Heart left ventricle (tissue), 16 donors: ENCODE data around the gene FAM53B. TPM values are rescaled to one million over a fixed set of nuclear protein-coding genes. Genes with fewer than 3 reads are reported as not detected.

Source experiments
- ATAC-seq, 4 donors: fragments of 200-7000 bp; cut with Tn5 transposase; one replicate each; pipeline ENCODE4 v1.9.1; 2020 to 2022; ENCODE audit warnings: moderate library complexity in 4 of 4, mild to moderate bottlenecking in 3 of 4, moderate number of reproducible peaks in 1 of 4
- DNase-seq, 5 donors: peaks; one replicate each; pipeline ENCODE4 v3.0.0-alpha.2; 2020
- H3K27ac ChIP-seq, 12 donors: fragments of 200-600 bp; sonication (generic) in 4 of 12; one replicate each; pipeline versions ENCODE4 v1.5.0 to v1.8.0; 2016 to 2022; ENCODE audit warnings: mild to moderate bottlenecking in 2 of 12
- H3K27me3 ChIP-seq, 9 donors: fragments of 200-600 bp; sonication (generic) in 2 of 9; one replicate each; pipeline versions ENCODE4 v1.5.1 to v1.8.0; 2016 to 2022; ENCODE audit warnings: mild to moderate bottlenecking in 3 of 9
- H3K36me3 ChIP-seq, 9 donors: fragments of 200-600 bp; sonication (generic) in 2 of 9; one replicate each; pipeline versions ENCODE4 v1.5.0 to v1.8.0; 2018 to 2022; ENCODE audit warnings: mild to moderate bottlenecking in 2 of 9
- H3K4me1 ChIP-seq, 12 donors: fragments of 200-600 bp; sonication (generic) in 4 of 12; one replicate each; pipeline versions ENCODE4 v1.5.0 to v1.8.0; 2016 to 2022; ENCODE audit warnings: mild to moderate bottlenecking in 3 of 12
- H3K4me3 ChIP-seq, 12 donors: fragments of 200-600 bp; sonication (generic) in 4 of 12; one replicate each; pipeline versions ENCODE4 v1.5.0 to v1.8.0; 2017 to 2022; ENCODE audit warnings: mild to moderate bottlenecking in 9 of 12, moderate library complexity in 4 of 12
- H3K9me3 ChIP-seq, 12 donors: fragments of 200-600 bp; sonication (generic) in 4 of 12; one replicate each; pipeline versions ENCODE4 v1.5.0 to v1.8.0; 2016 to 2022; ENCODE audit warnings: mild to moderate bottlenecking in 1 of 12
- POLR2A ChIP-seq, 2 donors: fragments of 450-650 bp; IDR thresholded peaks; one replicate each; pipeline ENCODE4 v1.6.1; 2017; ENCODE audit warnings: antibody characterized with exemption in 2 of 2, mild to moderate bottlenecking in 2 of 2, moderate library complexity in 2 of 2
- WGBS, 4 donors: extraction: QIAGEN DNeasy Blood & Tissue Kit in 2 of 4; methylation state at CpG; one replicate each; pipeline versions ENCODE4 v1.1.5 to v1.1.7; 2013 to 2018; 5-methylcytosine and 5-hydroxymethylcytosine counted together
- intact Hi-C, 10 donors: fragments of 100-400 bp; cut with DNase I; formaldehyde crosslinking; loops; one replicate each; pipeline versions ENCODE4 v1.11.1 to v1.14.2; 2022
- polyA plus RNA-seq, 2 donors: library from polyadenylated mRNA; stranded (reverse); fragments of 200-250 nt; gene quantifications; one replicate each; pipeline ENCODE4 v1.2.3, GENCODE V29; 2013
- total RNA-seq, 9 donors: library from RNA; depleted of rRNA in 2 of 9; stranded (reverse); fragments of >200 nt in 2 of 9; fragmentation: NEBNext Ultra II Directional in 3 of 9; extraction: Animal tissue kit (Norgen Biotek cat#: 25700) in 3 of 9; gene quantifications; one replicate each; pipeline versions ENCODE4 v1.1.0 to v1.2.4, GENCODE V29; 2016 to 2023
- TF ChIP-seq, protein P1 (sequence below), 12 donors: fragments of 200-600 bp; sonication (generic) in 4 of 12; IDR thresholded peaks; one replicate each; pipeline versions ENCODE4 v1.5.0 to v1.8.0; 2018 to 2022; ENCODE audit warnings: antibody characterized with exemption in 12 of 12, mild to moderate bottlenecking in 5 of 12
- donor health status: ischemic (EF 13 %, LVEDD 7.1; RV severe dilation, severe dysfunction).
- donor health status: healthy with polysubstance abuse.
- donor health status: DM: no; HTN: yes; CAD: no.
- donor health status: DM: no; HTN: no; CAD: no.
- donor health status: ischemic (EF 25% LVEDD 6.9; RV normal size, moderate dysfunction).
- donor health status: ischemic (EF 25% LVEDD 5.7; RV mildly dilated, moderate dysfunction).
- donor health status: healthy.
- donor health status: DM: yes; HTN: yes; CAD: no.
- donor health status: ischemic (EF 35%, LVEDD 5.7; RV mildly dilated, moderate dysfunction).
- donor health status: nonischemic (EF 11% LVEDD 7.7; RV severe dilation, severe dysfunction).
- donor health status: DM: yes; HTN: yes; CAD: no.
- donor health status: PGD.
- donor health status: ischemic (EF 29% LVEDD 5.4; RV normal size, mild dysfunction).
- donor health status: nonischemic (EF 23%, LVEDD 6.1; RV moderate dilation, normal function).

The FAM53B gene
- total and polyA plus RNA-seq, 11 donors = 23.7 to 57.7 (median 35.5) TPM

DNA sequence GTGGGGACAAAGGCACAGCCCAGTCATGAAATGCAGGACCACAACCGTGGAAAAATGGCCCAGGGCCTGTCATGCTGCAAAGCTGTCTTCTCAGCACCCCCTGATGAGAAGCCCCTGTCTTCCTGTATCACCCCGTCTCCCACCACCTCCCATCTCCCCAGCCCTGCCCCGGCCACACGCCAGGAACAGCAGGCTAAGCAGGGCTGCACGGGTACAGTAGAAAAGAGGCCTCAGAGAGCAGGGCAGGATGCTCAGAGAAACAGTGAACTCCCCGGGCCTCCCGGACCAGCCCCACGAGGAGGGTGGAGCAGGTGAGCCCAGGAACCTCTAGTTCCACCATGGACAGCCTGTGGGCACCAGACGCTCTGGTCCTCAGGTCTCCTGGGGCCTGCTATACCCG is 77.7 kb downstream of the FAM53B start:
- no peaks in the 10 kb centered on the region for H3K9me3 ChIP-seq
- intact Hi-C loops = no loop called here
- no peaks in the 10 kb centered on the region for H3K27me3 ChIP-seq
- peaks cover 15 to 95% (median 63%) of the 10 kb centered on the region in 12 donors for H3K4me1 ChIP-seq
- peaks cover 0 to 36% (median 0%) of the 10 kb centered on the region in 9 donors for H3K36me3 ChIP-seq
- H3K27ac ChIP-seq = peak overlapping the region in 3 of 12 donors; percentile 1 to 74 (median 17)
- 72 to 88% (median 80%) methylated on average over 1 to 10 of the region's 10 CpGs for WGBS, 4 donors
- ATAC-seq = no peak
- no peak overlapping the region for H3K4me3 ChIP-seq
- no peak for TF ChIP-seq POLR2A (IDR thresholded peaks at IDR 0.05)
- TF ChIP-seq, protein P1, sequence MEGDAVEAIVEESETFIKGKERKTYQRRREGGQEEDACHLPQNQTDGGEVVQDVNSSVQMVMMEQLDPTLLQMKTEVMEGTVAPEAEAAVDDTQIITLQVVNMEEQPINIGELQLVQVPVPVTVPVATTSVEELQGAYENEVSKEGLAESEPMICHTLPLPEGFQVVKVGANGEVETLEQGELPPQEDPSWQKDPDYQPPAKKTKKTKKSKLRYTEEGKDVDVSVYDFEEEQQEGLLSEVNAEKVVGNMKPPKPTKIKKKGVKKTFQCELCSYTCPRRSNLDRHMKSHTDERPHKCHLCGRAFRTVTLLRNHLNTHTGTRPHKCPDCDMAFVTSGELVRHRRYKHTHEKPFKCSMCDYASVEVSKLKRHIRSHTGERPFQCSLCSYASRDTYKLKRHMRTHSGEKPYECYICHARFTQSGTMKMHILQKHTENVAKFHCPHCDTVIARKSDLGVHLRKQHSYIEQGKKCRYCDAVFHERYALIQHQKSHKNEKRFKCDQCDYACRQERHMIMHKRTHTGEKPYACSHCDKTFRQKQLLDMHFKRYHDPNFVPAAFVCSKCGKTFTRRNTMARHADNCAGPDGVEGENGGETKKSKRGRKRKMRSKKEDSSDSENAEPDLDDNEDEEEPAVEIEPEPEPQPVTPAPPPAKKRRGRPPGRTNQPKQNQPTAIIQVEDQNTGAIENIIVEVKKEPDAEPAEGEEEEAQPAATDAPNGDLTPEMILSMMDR (IDR thresholded peaks at IDR 0.05) = no peak
- DNase-seq = peak in 1 of 5 donors; percentile 34

DNA sequence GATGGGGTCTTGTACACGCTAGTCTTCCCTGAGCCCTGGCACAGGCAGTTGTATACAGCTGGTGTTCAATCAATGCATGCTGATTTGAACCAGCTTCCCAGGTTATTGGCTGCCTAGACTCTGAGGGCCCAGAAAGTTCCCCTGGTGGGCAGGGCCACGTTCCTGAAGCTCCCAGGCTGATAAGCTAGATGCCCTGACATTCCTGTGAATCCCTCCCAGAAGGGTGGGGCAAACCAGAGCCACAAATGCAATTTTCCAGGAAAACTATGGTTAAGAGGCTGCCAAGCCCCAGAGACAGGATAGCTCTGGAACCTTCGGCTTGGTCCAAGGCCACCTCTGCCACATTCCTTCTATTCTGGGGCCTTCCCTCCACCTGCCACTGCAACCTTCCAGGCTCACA is 78.2 kb downstream of the FAM53B start:
- DNase-seq (no peak), ATAC-seq (no peak)
- Histone ChIP-seq H3K27ac (peak overlapping the region in 3 of 12 donors; percentile 1 to 74 (median 17)), H3K9me3 (no peaks in the 10 kb centered on the region), H3K27me3 (no peaks in the 10 kb centered on the region), H3K4me3 (no peak overlapping the region), H3K36me3 (peaks cover 0 to 36% (median 0%) of the 10 kb centered on the region in 9 donors), H3K4me1 (peaks cover 13 to 92% (median 58%) of the 10 kb centered on the region in 12 donors)
- WGBS, 4 donors = 40 to 58% (median 51%) methylated on average over 3 of the region's 3 CpGs
- intact Hi-C loops = no loop called here
- TF ChIP-seq, protein P1 (IDR thresholded peaks at IDR 0.05) = no peak
- TF ChIP-seq POLR2A (IDR thresholded peaks at IDR 0.05) = no peak

DNA sequence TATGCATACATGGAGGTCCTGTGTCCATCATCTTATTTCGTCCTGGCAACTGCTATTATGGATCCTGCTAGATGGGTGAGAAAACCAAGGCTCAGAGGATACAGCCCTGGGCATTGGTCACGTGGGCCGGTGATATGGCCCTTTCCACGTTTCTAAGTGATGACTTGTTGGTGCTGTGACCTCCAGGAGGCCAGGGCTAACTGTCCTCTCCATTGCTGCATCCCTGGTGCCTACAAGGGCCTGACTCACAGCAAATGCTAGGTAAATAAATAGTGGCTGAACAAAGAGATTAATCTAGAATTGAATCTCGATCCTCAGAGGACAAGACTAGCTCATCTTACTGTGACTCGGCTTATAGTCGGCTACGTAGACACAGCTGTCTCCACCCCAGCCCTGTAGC is 78.6 kb downstream of the FAM53B start:
- no peak overlapping the region for H3K4me3 ChIP-seq
- peaks cover 13 to 89% (median 53%) of the 10 kb centered on the region in 12 donors for H3K4me1 ChIP-seq
- peaks cover 0 to 36% (median 0%) of the 10 kb centered on the region in 9 donors for H3K36me3 ChIP-seq
- no peaks in the 10 kb centered on the region for H3K27me3 ChIP-seq
- ATAC-seq (no peak), DNase-seq (no peak)
- TF ChIP-seq, protein P1 (IDR thresholded peaks at IDR 0.05) = no peak
- no peak for TF ChIP-seq POLR2A (IDR thresholded peaks at IDR 0.05)
- intact Hi-C loops = no loop called here
- peak overlapping the region in 1 of 12 donors; percentile 74 for H3K27ac ChIP-seq
- no peaks in the 10 kb centered on the region for H3K9me3 ChIP-seq
- 74 to 84% (median 80%) methylated on average over 6 to 8 of the region's 8 CpGs for WGBS, 4 donors

DNA sequence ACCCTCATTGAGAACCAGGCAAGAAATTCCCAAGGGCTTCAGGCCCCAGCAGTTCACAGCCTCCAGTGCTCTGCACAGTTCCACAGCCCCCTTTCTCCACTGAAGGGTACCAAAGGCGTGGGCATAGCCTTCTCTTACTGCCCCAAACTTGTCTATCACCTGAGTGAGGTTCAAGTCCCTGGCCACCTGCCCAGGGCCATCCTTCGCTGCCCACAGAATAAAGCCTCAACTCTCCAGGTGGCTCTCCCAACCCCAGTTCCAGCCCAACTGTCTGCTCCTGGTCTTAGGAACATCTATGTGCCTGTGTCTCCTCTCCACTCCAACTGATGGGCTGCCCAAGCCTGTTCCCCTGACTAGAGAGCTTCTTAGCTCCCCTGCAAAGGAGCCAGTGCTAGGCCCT is 79.1 kb downstream of the FAM53B start:
- TF ChIP-seq, protein P1 (IDR thresholded peaks at IDR 0.05) = no peak
- no peak for TF ChIP-seq POLR2A (IDR thresholded peaks at IDR 0.05)
- Histone ChIP-seq H3K9me3 (no peaks in the 10 kb centered on the region), H3K4me3 (no peak overlapping the region), H3K27me3 (no peaks in the 10 kb centered on the region), H3K4me1 (peaks cover 13 to 89% (median 50%) of the 10 kb centered on the region in 12 donors), H3K36me3 (peaks cover 0 to 36% (median 0%) of the 10 kb centered on the region in 9 donors), H3K27ac (peak overlapping the region in 1 of 12 donors; percentile 5)
- WGBS, 4 donors = 75 to 99% (median 86%) methylated on average over 2 of the region's 2 CpGs
- DNase-seq (no peak), ATAC-seq (no peak)
- intact Hi-C loops = no loop called here
